SK-N-SH treated with all-trans-retinoic acid at 6 μM for 48 hours (cell line): ENCODE measurements around the gene RPL18.

Source experiments
- ARNTL ChIP-seq: fragments of 450-650 bp; formaldehyde crosslinking; IDR thresholded peaks from 2 replicates; pipeline ENCODE4 v1.5.0; 2020; ENCODE audit warnings: low read depth, mild to moderate bottlenecking, moderate library complexity, borderline replicate concordance
- PATZ1 ChIP-seq: fragments of 250-450 bp; sonication (Bioruptor Pico); IDR thresholded peaks from 2 replicates; pipeline ENCODE4 v1.8.0; 2020; ENCODE audit warnings: mild to moderate bottlenecking, moderate library complexity, borderline replicate concordance
- RARB ChIP-seq: fragments of 250-450 bp; sonication (Bioruptor Pico); IDR thresholded peaks from 2 replicates; pipeline ENCODE4 v1.8.0; 2021; ENCODE audit warnings: mild to moderate bottlenecking, moderate library complexity
- ZC3H10 ChIP-seq: fragments of 250-450 bp; sonication (Bioruptor Pico); IDR thresholded peaks from 2 replicates; pipeline ENCODE4 v1.5.1; 2021; ENCODE audit warnings: mild to moderate bottlenecking, moderate library complexity
- ZFP30 ChIP-seq: fragments of 450-650 bp; formaldehyde crosslinking; IDR thresholded peaks from 2 replicates; pipeline ENCODE4 v1.5.0; 2022; ENCODE audit warnings: mild to moderate bottlenecking, moderate library complexity
- ZNF565 ChIP-seq: fragments of 450-650 bp; formaldehyde crosslinking; conservative IDR thresholded peaks from 2 replicates; pipeline ENCODE4 v1.5.0; 2020; ENCODE audit warnings: low read depth, mild to moderate bottlenecking, moderate library complexity
- ZNF8 ChIP-seq: fragments of 450-650 bp; formaldehyde crosslinking; IDR thresholded peaks from 2 replicates; pipeline ENCODE4 v1.5.0; 2020; ENCODE audit warnings: mild to moderate bottlenecking, moderate library complexity

GRCh38 chr19:48615231-48616040 is 3.5 kb downstream of the RPL18 start:
- TF ChIP-seq PATZ1 (CRISPR knock-in tag) (no peak), ZFP30 (CRISPR knock-in tag) (no peak), RARB (no peak), ZC3H10 (CRISPR knock-in tag) (no peak), ARNTL (CRISPR knock-in tag) (no peak), ZNF565 (CRISPR knock-in tag) (no peak), ZNF8 (CRISPR knock-in tag) (no peak)
